ENCODE data around the gene ELAVL1.

The ELAVL1 gene

DNA sequence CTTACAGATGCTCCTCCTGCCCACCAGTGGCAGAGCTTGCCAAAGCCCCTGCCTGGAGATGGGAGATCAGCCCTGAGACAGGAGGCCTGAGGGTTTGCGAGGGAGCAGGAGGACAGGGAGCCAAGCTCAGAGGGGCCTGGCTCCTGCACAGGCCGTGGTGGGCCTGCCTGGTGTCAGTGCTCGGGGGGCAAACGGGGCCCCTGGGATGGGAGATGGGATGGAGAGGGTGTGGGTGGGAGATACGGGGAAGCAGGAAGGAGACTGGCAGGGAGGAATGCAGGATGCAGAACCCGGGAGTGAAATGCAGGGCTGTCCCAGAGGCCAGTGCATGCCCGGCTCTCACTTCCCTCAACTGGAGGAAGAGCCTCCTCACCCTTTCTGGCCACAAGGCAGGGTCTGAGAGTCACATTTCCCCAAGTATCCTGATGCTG lies 19.9 kb downstream of the ELAVL1 start:
- DNase-seq (ENCODE audit: low spot score): no peak

DNA sequence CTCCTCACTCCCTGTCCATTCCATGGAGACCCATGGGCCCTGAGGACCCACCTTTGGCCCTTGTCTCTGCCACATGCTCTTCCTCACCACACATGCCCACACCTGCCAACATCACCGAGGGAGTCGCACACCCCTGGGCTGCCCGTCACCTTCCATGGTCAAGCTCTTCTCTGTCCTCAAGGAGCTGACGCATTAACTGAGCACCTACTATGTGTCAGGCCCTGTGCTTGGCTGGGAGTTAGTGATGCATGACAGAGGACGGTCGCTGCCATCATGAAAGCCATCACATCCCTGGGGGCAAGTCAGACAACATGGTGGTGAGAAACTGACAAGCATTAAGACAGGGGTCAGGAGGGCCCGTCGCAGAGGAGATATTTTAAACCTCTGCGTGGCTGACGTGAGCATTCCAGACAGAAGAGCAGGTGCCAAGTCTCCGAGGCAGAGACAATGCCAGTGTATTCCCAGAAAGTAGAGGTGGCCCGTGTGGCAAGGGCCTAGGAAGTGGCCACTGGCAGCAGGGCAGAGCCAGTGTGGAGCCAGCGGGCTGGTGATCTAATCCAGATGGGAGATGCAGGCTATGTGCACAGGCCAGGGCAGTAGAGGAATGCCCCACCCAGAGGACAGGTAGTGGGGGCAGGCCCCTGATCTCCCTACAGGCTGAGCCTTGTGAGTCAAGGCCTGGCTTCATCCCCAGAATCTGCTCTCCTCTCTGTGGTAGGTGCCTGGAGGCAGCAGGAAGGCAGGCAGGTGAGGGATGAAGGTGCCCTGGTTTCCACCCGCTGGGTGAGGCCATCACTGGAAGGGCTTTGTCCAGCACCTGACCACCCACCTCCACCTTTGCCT lies 21.2 kb downstream of the ELAVL1 start:
- DNase-seq (ENCODE audit: low spot score): no peak

DNA sequence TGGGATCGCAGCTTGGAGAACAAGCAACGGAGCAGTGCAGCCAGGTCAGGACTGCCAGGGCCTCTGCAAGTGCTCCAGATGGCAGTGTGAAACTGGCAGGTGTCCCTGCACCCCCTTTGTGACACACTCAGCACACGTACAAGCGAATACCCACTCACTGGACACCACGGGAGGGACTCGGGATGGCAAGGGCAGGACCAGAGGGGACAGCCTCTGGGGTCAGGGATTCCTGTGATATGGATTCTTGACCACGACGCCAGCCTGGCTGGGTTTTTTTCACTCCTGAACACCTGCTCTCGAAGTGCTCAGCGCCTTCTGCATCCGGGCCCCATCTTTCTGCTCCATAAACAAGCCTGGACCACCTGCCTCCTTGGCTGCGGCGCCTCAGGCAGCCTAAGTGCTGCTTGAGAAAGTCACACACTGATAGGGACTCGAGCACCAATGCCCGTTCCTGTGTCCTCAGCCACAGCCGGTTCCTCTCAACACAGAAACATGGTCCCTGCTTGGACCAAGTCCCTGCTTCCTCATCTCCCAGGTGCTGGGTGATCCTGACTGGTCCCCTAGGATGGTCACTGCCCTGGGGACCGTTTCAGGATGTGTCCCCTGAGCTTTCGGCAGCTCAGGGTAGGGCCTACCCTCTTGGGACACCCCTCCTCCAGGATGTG lies 22.0 kb downstream of the ELAVL1 start:
- DNase-seq (ENCODE audit: low spot score): no peak

DNA sequence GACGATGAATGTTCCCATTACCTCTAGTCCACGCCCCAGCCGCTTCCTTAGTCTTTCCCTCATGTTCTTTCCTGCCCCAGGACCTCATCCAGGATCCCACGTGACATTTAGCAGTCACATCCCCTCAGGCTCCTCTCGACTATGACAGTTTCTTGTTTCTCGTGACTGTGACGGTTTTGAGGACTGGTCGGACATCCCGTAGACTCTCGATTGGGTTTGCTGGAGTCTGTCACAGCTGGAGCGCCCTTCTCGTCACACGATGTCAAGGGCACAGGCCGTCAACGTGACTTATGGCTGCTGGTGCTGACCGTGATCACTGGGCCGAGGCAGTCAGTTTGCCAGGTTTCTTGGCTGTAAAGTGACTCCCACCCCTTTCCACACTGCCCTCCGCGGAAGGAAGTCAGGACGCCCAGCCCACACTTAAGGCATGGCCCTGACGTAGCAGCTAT lies 22.8 kb downstream of the ELAVL1 start:
- DNase-seq (ENCODE audit: low spot score): no peak

DNA sequence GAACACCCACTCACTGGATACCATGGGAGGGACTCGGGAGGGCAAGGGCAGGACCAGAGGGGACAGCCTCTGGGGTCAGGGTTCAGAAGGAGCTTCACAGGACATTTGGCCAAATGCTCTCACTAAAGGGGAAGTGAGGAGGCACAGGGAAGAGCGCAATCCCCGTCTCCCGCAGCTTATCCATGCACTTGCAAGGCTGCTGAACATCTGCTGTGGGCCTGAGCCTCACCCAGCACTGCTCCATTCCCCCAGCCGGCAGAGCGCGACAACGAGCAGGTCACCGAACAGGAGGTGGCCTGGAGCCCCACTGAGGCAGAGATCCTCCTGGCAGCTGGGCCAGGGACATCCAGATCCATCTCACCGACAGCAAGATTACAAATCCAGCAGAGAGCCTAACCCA lies 23.3 kb downstream of the ELAVL1 start:
- DNase-seq (ENCODE audit: low spot score): no peak

DNA sequence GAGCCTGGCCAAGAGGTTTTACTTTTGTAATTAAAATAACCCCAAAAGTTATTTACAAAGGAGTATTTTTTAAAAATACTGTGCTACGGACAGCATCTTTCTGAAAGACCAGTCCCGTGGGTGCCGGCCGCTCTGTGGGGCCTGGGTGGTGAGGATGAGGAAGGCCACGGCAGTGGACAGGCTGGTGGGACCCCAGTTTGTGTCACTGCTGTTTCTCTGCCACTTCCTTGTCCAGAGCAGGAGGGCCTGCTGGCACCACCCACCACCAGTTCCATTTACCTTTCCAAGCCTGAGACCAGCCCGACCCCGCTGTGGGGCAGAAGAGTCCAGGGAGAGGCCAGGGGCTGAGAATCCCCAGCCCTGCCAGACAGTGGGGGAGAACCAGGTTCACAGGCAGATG lies 23.8 kb downstream of the ELAVL1 start:
- no peak for DNase-seq (ENCODE audit: low spot score)

DNA sequence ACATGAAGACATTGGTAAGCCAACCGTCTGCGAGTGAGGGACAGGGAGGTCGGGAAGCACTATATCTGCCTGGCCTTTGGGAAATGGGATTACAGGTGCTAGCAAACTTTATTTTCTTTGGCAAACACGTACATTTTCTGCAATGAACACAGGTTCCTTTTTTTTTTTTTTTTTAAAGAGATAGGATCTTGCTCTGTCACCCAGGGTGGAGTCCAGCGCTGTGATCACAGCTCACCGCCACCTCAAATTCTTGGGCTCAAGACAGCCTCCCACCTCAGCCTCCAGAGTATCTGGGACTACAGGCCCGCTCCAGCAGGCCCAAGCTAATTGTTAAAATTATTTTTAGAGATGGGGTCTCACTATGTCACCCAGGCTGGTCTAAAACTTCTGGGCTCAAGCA lies 24.2 kb downstream of the ELAVL1 start:
- no peak for DNase-seq (ENCODE audit: low spot score)

DNA sequence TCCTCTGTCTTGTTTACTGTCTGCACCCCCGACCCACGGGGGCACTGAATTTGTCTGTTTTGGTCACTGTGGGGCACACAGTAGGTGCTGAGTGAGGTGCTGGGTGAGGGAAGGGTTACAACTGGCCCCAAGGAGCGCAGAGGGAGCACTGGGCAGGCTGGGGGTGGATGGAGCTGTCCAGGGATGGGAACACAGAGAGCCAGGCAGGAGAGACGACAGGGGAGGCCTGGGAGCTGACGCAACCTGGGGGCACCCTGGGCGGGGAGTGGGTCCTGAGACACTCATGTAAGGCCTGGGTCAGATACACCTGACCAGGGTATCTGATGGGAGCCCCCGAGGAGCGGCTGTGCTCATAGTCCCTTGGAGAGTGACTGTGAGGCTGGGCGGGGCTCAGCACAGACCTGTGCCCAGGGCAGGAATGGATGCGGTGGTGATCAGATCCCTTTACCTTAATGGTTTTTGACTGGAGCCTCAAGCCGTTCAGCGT lies 24.8 kb downstream of the ELAVL1 start:
- no peak for DNase-seq (ENCODE audit: low spot score)

DNA sequence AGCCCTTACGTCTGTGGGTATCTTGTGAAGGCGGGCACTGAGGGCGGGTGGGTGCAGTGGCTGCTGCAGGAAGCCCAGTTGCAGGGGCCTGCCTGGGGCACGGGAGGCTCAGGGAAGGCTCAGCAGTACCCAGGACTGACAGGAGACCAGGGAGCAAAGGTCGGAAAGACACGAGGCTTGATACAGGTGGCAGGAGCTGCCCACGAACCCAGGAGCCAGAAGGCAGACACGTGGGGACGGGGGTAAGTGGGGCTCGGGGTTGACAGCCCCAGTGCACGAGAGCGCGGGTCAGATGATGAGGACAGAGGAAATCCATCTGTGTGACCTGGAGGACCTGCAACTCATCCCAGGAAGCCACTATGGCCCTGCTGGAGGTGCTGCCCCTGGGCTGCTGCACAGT lies 25.3 kb downstream of the ELAVL1 start:
- no peak for DNase-seq (ENCODE audit: low spot score)

DNA sequence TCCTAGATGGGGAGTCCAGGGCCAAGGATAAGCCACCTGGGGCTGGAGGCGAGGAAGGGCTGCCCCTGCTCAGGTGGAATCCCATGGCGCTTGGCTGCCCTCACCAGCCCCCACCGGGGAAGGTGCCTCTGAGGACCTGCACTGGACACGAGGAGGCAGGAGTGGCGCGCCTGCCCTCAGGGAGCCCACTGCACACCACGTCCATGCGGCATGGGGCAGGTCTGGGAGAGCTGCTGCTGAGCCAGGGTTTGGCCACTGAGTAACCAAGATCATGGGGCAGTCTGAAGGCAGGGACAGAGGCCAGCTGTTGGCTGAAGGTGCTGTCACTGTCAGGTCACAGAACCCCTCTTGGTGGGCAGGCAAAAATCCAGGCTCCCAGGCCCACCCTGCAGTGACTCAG lies 25.9 kb downstream of the ELAVL1 start:
- no peak for DNase-seq (ENCODE audit: low spot score)

DNA sequence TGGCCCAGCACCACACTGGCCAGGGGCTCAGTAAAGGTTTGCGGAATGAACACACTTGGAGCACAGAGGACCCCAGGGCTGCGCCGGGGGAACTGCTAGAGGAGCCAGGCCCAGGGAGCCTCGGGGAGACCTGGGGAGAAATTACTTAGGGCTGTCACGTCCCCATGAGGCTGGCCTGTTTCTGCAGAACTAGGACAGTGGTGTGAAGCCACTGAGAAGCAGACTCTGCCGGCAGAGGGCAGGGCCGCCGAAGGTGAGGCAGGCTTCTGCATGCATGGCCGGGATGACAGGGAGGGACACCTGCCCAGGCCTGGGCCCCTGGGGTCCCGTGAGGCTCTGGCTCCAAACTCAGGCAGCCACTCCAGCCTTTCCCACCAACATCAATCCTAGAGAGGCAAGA lies 26.4 kb downstream of the ELAVL1 start:
- DNase-seq (ENCODE audit: low spot score): no peak

DNA sequence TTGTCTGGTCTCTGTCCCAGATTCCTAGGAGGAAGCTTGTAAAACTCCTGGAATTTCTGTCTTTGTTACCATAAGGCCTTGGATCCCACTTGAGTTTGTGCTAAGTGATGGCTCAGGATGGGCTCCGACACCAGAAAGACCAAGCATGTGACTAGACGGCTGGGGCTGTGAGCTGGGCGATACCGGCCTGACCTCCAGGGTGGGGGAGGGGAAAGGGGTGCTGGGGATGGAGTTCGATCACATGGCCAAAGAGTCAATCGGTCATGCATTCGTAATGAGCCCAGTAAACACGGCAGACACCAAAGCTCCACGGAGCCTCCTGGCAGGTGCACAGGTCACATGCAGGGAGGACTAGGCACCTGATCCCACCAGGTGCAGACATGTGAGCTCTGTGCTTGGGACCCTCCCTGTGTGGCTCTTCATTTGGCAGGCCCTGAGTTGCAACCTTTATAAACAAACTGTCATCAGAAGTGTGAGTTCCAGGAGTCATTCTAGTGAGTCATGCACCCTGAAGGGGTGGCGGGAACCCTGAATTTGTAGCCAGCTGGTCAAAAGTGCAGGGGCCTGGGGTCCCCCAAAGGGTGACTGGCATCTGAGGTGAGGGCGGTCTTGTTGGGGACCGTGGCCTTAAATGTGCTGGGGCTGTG lies 27.1 kb downstream of the ELAVL1 start:
- no peak for DNase-seq (ENCODE audit: low spot score)

DNA sequence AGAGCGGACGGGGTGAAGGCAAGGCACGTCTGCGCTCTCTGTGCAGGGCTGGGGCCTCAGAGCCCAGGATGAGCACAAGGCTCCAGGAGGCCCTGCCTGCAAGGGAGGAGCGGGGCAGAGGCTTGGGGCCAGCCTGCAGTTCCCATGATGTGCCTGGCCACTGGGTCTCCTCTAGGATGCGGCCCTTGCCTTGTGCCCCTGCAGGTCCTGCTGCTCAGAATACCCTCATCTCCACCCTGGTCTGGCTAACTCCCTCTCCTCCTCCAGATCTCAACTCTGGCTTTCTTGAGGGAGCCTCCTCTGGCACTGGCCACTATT lies 27.8 kb downstream of the ELAVL1 start:
- DNase-seq (ENCODE audit: low spot score): no peak

DNA sequence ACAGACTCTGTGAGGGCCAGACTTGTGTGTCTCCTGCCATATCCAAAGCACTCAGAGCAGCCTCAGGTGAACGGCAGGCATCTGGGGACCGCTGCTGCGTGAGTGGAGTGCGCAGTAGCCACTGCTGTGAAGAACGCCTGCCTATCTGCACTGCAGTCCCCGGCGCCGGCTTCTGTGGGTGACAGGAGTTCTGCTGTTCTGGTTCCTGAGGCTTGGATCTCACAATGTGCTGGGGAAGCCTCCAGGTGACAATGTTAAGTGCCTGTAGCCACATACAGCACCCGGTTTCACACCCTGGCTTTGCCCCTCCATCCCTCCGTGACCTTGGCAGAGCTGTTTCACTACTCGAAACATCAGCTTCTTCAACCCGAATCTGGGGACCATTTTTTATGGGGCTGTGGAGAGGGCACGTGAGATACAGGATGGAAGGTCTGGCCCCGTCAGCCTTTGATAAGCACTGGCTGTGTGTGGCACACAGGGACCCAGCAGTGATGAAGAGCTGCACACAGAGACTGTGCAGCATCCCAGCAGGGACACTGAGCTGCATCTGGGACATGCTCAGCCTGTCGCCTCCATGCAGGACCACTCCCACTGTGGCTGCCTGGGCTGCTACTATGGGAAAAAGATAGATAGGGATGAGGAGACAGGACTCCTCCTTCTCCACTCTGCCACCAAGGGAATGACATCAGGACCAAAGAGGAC lies 28.3 kb downstream of the ELAVL1 start:
- DNase-seq (ENCODE audit: low spot score): no peak

DNA sequence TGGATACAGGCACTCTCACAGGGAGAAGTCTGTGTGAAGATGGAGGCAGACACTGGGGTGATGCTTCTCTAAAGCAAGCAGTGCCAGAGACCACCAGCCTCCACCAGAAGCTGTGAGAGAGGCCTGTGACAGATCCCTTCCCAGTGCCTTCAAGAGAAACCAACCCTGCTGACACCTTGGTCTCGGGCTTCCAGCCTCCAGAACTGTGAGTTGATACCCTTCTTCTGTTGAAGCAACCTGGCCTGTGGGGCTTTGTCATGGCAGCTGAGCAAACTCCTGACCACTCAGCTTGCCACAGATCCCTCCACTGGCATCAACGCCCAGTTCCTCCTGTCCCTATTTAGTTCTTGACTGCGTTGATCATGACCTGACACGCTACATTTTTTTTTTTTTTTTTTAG lies 29.0 kb downstream of the ELAVL1 start:
- no peak for DNase-seq (ENCODE audit: low spot score)

DNA sequence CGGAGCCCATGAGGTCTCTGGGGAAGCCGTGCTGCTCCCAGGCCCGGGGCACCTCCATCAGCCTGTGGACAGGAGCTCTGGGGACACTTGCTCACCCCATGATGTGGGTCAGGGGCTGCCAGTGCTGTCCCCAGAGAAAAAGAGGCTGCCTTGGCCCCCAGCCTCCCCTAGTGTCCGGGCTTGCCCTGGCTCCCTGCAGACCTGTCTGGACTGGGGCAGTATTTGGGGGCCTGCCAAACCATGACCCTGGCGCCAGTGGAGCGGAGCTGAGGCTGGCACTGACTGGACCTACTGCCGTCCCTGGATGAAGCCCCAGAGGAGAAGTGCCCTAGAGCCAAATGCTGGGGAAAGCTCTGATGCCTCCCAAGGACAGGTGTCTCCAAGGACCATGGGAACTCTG lies 30.4 kb downstream of the ELAVL1 start:
- no peak for DNase-seq (ENCODE audit: low spot score)

DNA sequence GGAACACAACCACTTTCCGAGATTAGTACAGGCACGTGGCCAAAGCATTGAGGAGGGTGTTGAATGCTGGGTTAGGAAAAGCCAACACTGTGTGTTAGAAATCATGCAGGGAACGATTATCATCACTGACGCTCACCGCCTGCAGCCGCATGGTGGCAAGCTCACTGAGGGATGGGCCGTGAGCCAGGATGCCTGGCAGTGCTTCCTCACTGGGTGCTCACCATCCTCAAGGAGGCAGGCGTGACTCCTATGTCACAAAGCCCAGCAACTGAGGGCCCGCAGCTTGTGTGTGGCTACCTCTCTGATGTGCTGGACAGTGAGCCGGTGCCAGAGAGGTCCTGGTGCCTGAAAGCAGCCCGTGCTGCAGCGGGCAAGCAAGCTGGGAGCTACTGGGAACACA lies 31.6 kb downstream of the ELAVL1 start:
- no peak for DNase-seq (ENCODE audit: low spot score)

DNA sequence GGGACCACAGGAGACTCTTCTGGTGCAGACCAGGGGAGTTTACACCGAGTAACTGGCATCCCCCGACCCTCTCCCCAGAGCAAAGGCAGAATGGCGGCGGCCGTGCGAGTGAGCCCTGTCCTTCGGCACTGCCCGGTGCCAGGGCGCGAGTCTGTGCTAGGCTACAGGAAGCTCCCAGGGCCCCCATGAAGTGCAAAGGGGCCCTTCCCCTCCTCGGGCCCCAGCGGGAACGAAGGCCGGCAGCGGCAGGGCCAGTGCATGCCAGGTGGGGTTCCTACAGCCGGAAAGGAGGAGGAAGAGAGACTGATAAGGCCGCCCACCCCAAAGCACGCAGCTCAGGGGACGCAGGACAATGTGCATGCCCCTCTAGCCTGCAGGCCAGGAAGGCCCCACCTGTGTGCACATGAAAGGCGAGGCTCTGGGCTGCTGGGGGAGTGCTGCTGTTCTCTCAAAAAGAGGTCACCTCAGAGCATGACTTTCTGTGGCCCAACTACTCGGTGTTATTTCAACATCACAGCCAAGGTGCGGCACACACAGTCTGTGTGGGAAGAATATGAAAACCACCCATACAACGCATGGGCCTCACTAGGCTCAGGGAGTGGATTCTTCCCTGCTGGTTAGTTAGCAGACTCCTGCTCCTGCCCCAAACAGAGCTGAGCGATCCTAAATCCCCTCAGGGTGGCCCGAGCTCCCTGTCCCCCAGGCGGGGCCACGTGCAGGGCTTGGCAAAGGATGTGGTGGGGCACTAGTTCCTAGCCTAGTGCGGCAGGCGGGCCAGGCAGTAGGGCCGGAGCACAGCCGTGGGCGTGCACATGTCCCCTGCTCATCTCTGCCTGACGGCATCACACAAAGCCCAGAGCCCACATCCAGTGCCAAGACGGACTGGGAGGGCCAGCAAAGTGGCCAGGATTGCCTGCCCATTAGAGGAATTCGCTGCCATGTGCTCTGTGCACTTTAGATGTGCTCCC lies 33.6 kb downstream of the ELAVL1 start:
- no peak for DNase-seq (ENCODE audit: low spot score)

DNA sequence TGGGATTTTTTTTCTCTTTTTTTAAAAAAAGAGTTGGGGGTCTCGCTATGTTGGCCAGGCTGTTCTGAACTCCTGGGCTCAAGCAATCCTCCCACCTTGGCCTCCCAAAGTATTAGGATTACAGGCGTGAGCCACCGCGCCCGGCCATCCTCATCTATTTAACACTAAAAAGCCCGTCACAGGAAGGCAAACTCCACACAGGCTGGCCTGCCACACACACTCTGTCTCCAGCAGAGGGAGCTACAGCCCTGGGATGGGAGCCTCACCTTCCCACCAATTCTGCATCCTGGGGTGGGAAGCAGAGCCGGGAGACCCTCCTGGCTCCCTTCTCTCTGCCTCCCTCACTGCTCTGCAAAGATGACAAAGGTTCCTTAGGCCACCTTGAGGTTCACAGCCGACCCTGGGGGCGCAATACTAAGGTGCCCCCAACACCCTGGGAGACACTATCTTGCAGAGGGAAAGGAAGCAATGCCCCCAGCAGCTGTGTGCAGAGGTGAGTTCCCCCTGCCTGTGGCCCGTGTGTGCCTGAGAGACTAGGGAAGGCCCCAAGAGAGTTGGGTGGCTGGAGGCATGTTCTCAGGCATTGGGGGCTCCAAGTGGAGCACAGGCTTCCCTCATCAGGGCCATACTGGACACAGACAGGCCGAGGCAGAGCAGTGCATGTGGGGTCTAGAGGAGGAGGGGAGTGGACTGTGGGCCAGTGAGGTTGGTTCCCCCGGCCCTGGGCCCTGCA lies 34.6 kb downstream of the ELAVL1 start:
- peak; percentile 73 for DNase-seq (ENCODE audit: low spot score)

DNA sequence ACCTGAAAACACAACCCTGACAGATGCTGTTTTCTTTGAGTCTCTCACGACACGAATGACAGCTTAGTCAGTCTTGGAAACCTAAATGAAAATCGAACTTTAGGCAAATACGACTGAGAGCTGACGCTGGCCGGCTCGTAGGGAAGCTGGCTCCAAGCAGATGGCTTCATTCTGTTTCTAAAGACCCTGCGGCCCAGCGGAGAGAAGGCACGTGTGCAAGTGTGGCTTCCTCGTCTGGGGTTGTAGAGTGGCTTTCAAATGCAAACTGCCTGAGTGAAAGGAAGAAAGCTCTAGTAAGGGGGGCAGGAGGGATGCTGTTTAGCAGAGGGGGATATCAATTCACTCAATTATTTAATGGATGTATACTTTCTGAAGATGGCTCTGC lies 35.9 kb downstream of the ELAVL1 start:
- no peak for DNase-seq (ENCODE audit: low spot score)
